K562 (cell line): Measurements from ENCODE around the gene LHPP. TPM values are rescaled to one million over a fixed set of nuclear protein-coding genes. Genes with fewer than 3 reads are reported as not detected.
A peak's percentile ranks its signal among the peaks of the same experiment; 100 is the strongest.

Source experiments
- ATAC-seq: fragments of 200-7000 bp; cut with Tn5 transposase; 3 replicates; pipeline ENCODE4 v1.9.1; 2020; ENCODE audit warnings: moderate library complexity
- BruUV-seq: library from RNA; stranded (reverse); fragments of 400-500 nt; replicated peaks from 2 replicates; lab custom pipeline; 2021; lab: Mats Ljungman, UMichigan
- CTCF ChIA-PET: fragments of 300-600 bp; formaldehyde crosslinking; extraction: SDS; loops from one replicate; lab custom pipeline; 2021; ENCODE audit warnings: low intra/inter-chr PET ratio; lab: Yijun Ruan, JAX
- POLR2A ChIA-PET: fragments of 300-600, 350-650 bp; sonication (Branson Sonifier 250); formaldehyde crosslinking; extraction: SDS; loops from one replicate; lab custom pipeline; 2021; ENCODE audit warnings: antibody characterized with exemption, inconsistent platforms; lab: Yijun Ruan, JAX
- DNase-seq, 4 experiments: peaks; one replicate each; pipeline versions ENCODE4 v3.0.0 to v3.0.0-alpha.2; 2011 to 2018; ENCODE audit warnings: low spot score in 3 of 4, mixed read lengths in 3 of 4; ENCODE audit errors: extremely low read depth in 1 of 4
- FAIRE-seq: peaks from 2 replicates; lab custom pipeline; 2011; peaks lifted over from hg19 to GRCh38; lab: Jason Lieb, UNC
- H2AFZ ChIP-seq: 2 replicates; pipeline ENCODE4 v1.6.0; 2011; ENCODE audit warnings: low read depth, low read length, control low read depth, inconsistent platforms
- H3K27ac ChIP-seq: fragments of 200-600 bp; 3 replicates; pipeline ENCODE4 v1.8.0; 2011; ENCODE audit warnings: low read depth, mild to moderate bottlenecking, control low read depth, inconsistent platforms, low read length, moderate library complexity, mixed read lengths; ENCODE audit errors: extremely low read depth
- H3K27me3 ChIP-seq, 2 experiments: fragments of 300-600 bp in 1 of 2; 2 replicates in 1 of 2; 3 replicates in 1 of 2; pipeline versions ENCODE4 v1.6.0 to v1.8.0; 2011; ENCODE audit warnings: inconsistent platforms in 2 of 2, low read length in 2 of 2, mild to moderate bottlenecking in 1 of 2, mixed read lengths in 1 of 2, moderate library complexity in 1 of 2; ENCODE audit not compliant: control insufficient read depth in 2 of 2, insufficient read depth in 2 of 2
- H3K36me3 ChIP-seq: fragments of 300-600 bp; 3 replicates; pipeline ENCODE4 v1.8.0; 2011; ENCODE audit warnings: mild to moderate bottlenecking, low read length, inconsistent platforms; ENCODE audit not compliant: control insufficient read depth, insufficient read depth
- H3K4me1 ChIP-seq, 2 experiments: fragments of 200-600 bp in 1 of 2; replicated peaks in 1 of 2; 2 replicates in 1 of 2; 3 replicates in 1 of 2; pipeline versions ENCODE4 v1.5.1 to v1.8.0; 2011; ENCODE audit warnings: inconsistent platforms in 2 of 2, low read length in 2 of 2, mild to moderate bottlenecking in 1 of 2, mixed read lengths in 1 of 2, moderate library complexity in 1 of 2; ENCODE audit not compliant: control insufficient read depth in 2 of 2, insufficient read depth in 2 of 2
- H3K4me2 ChIP-seq: 2 replicates; pipeline ENCODE4 v1.6.1; 2011; ENCODE audit warnings: low read length, control low read depth, inconsistent platforms, mixed read lengths; ENCODE audit not compliant: insufficient read depth
- H3K4me3 ChIP-seq: fragments of 200-600 bp; sonication (generic), shearing (Covaris generic); 2 replicates; pipeline ENCODE4 v1.5.1; 2016; ENCODE audit warnings: control low read depth, inconsistent platforms
- H3K79me2 ChIP-seq: fragments of 200-600 bp; 3 replicates; pipeline ENCODE4 v1.8.0; 2011; ENCODE audit warnings: low read length, inconsistent platforms; ENCODE audit not compliant: control insufficient read depth, insufficient read depth
- H3K9ac ChIP-seq, 2 experiments: 2 replicates each; pipeline versions ENCODE4 v1.6.0 to v1.6.1; 2011; ENCODE audit warnings: low read depth in 2 of 2, low read length in 2 of 2, control low read depth in 1 of 2, inconsistent platforms in 1 of 2, mild to moderate bottlenecking in 1 of 2, mixed read lengths in 1 of 2; ENCODE audit not compliant: insufficient read depth in 1 of 2
- H3K9me1 ChIP-seq: one replicate; pipeline ENCODE4 v1.6.0; 2011; ENCODE audit warnings: inconsistent platforms, mild to moderate bottlenecking, low read length, moderate library complexity; ENCODE audit not compliant: control insufficient read depth, insufficient read depth
- H3K9me3 ChIP-seq: replicated peaks from 2 replicates; pipeline ENCODE4 v1.5.1; 2011; ENCODE audit warnings: low read depth, low read length, inconsistent platforms; ENCODE audit not compliant: control insufficient read depth, insufficient read depth
- H4K20me1 ChIP-seq: replicated peaks from 2 replicates; pipeline ENCODE4 v1.6.1; 2011; ENCODE audit warnings: low read length, inconsistent platforms, mixed read lengths; ENCODE audit not compliant: control insufficient read depth, insufficient read depth
- BCOR ChIP-seq: fragments of 450-650 bp; IDR thresholded peaks from 2 replicates; pipeline ENCODE4 v1.6.1; 2016
- RBM25 ChIP-seq: fragments of 200-400 bp; formaldehyde crosslinking; IDR thresholded peaks from 2 replicates; pipeline ENCODE4 v1.6.1; 2018; ENCODE audit warnings: low read length, low read depth, moderate library complexity; ENCODE audit not compliant: severe bottlenecking
- STAT5B ChIP-seq: fragments of 250-450 bp; sonication (Bioruptor Pico); IDR thresholded peaks from 2 replicates; pipeline ENCODE4 v1.8.0; 2021; ENCODE audit warnings: mild to moderate bottlenecking, inconsistent platforms
- WGBS: fragments of 100-300 bp; shearing (Covaris generic); methylation state at CpG from one replicate; pipeline ENCODE4 v1.1.6; 2016; ENCODE audit warnings: low coverage, mixed read lengths; ENCODE audit not compliant: insufficient coverage; ENCODE audit errors: missing lambda C conversion rate; 5-methylcytosine and 5-hydroxymethylcytosine counted together
- in situ Hi-C: fragments of 300-500 bp; cut with MboI; formaldehyde crosslinking; loops from 4 replicates; pipeline ENCODE4 v1.15.0; 2018; ENCODE audit warnings: inconsistent platforms, mixed read lengths
- intact Hi-C: fragments of 100-400 bp; cut with micrococcal nuclease; formaldehyde crosslinking; loops from 2 replicates; pipeline ENCODE4 v1.14.2; 2022
- polyA plus RNA-seq, 8 experiments: library from polyadenylated mRNA; depleted of rRNA in 4 of 8; stranded (reverse) in 5 of 8; unstranded in 3 of 8; fragments of >200 nt; fragmentation: Nextera tagmentation in 2 of 8; fragmentation: Illumina TruSeq in 1 of 8; extraction: Ambion mirVana in 2 of 8; extraction: Trizol in 1 of 8; gene quantifications; 2 replicates each; pipeline versions ENCODE4 v1.2.1 to v1.2.3, GENCODE V29; 2011 to 2014; ENCODE audit warnings: inconsistent platforms in 1 of 8, missing spikeins in 1 of 8
- total RNA-seq, 7 experiments: library from RNA; depleted of rRNA in 6 of 7; stranded (reverse); fragments of >200 nt in 6 of 7; fragmentation: Illumina TruSeq in 2 of 7; extraction: Trizol in 2 of 7; gene quantifications; 2 replicates each; pipeline versions ENCODE4 v1.2.1 to v1.2.3, GENCODE V29; 2011 to 2021; ENCODE audit warnings: low replicate concordance in 1 of 7

The LHPP gene
- total and polyA plus RNA-seq, 9 of the 15 experiments (the other 6 are each of a cell fraction or from before 2014, with no cell fraction given): 0.34 to 7.4 (median 3.0) TPM

DNA sequence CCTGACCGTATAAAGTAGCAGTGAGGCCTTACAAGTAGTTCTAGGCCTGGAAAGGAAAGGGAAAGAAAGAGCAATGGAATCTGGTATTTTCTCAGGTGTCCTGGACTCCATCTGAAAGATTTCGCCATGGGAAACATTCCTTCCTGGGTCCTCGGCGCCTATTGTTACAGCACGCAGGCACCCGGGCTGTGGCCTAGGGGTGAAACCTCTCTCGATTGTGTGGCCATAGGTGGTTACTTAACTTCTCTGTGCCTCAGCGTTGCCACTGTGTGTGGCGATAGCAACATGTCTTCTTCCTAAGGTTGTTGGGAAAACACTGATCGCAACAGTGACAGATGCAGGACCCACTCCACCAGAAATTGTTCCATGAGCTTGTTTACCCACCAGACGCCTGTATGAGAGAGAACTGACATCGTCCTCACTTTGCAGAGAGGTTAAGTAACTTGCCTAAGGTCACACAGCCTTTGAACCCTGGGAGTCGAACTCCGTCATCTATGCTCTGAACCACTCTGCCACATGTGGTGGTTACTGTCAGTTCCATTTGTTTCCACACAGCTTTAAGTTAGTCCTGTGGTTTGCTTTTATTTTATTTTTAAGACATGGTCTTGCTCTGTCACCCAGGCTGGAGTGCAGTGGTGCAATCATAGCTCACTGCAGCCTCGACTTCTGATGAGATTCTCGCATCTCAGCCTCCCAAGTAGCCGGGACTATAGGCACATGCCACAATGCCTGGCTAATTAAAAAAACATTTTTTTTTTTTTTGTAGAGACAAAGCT, 73.4 kb downstream of the LHPP start:
- H3K79me2 ChIP-seq: no peaks in the 10 kb centered on the region
- BruUV-seq: no TSS peak
- no peaks in the 10 kb centered on the region for H4K20me1 ChIP-seq
- no peak overlapping the region for H3K9ac ChIP-seq
- no peaks in the 10 kb centered on the region for H3K9me1 ChIP-seq
- in situ Hi-C loops (loop anchor here (10.0 kb wide), 1 partner anchor 510 kb away; no protein-coding TSS in a partner anchor), intact Hi-C loops (loop anchor here (10.0 kb wide), 1 partner anchor 290 kb away; no protein-coding TSS in a partner anchor)
- no peaks in the 10 kb centered on the region for H3K9me3 ChIP-seq
- H3K4me2 ChIP-seq: no peak overlapping the region
- CTCF ChIA-PET: no interaction called here
- TF ChIP-seq RBM25 (peak; percentile 47), BCOR (0 out of 2 replicates have a peak, but pooled peaks have one; percentile 44), STAT5B (CRISPR knock-in tag) (no peak)
- H3K4me1 ChIP-seq: peaks cover 3 to 50% of the 10 kb centered on the region in 2 experiments; a peak in 4 of 5 replicates
- no peak for DNase-seq
- FAIRE-seq: no peak
- 83% methylated on average over 10 of the region's 17 CpGs for WGBS
- H3K27ac ChIP-seq: no peak overlapping the region
- ATAC-seq: no peak
- no peak overlapping the region for H3K4me3 ChIP-seq
- POLR2A ChIA-PET: interaction anchor here (0.6 kb wide), 1 partner anchor 140 kb away, joined by 3 read pairs; no protein-coding TSS in a partner anchor
- H3K27me3 ChIP-seq: no peaks in the 10 kb centered on the region
- no peak overlapping the region for H2AFZ ChIP-seq
- no peaks in the 10 kb centered on the region for H3K36me3 ChIP-seq
